ENCODE results near the gene YWHAH. TPM values are rescaled to one million over a fixed set of nuclear protein-coding genes. Genes with fewer than 3 reads are reported as not detected.

The YWHAH gene
- total and polyA plus RNA-seq, 9 donors = 69.5 to 120 (median 91.4) TPM

GRCh38 chr22:31933406-31933805 is 10.9 kb upstream of the YWHAH start:
- DNase-seq = no peak
- Histone ChIP-seq H3K4me1 (ENCODE audit: control insufficient read depth, insufficient read depth, low read length) (peaks cover 38% of the 10 kb centered on the region), H3K36me3 (ENCODE audit: control insufficient read depth, insufficient read depth, low read length) (no peaks in the 10 kb centered on the region), H3K27ac (ENCODE audit: low read length) (no peak overlapping the region), H3K9me3 (replicated peaks; ENCODE audit: control insufficient read depth, low read depth, low read length) (no peaks in the 10 kb centered on the region), H3K4me3 (ENCODE audit: low read length) (no peak overlapping the region), H3K27me3 (ENCODE audit: control insufficient read depth, insufficient read depth, low read length) (no peaks in the 10 kb centered on the region)
- WGBS (ENCODE audit: insufficient coverage) = 96% methylated on average over 3 of the region's 6 CpGs

- Histone ChIP-seq H3K9me3 (replicated peaks; ENCODE audit: control insufficient read depth, low read depth, low read length) (no peaks in the 10 kb centered on the region), H3K27me3 (ENCODE audit: control insufficient read depth, insufficient read depth, low read length) (no peaks in the 10 kb centered on the region), H3K36me3 (ENCODE audit: control insufficient read depth, insufficient read depth, low read length) (no peaks in the 10 kb centered on the region), H3K4me1 (ENCODE audit: control insufficient read depth, insufficient read depth, low read length) (peaks cover 34% of the 10 kb centered on the region), H3K4me3 (ENCODE audit: low read length) (no peak overlapping the region), H3K27ac (ENCODE audit: low read length) (no peak overlapping the region)
- WGBS (ENCODE audit: insufficient coverage) = 70% methylated on average over 16 of the region's 17 CpGs
- DNase-seq = no peak
Observed at GRCh38 chr22:31933816-31934482, 10.4 kb upstream of the YWHAH start.

GRCh38 chr22:31935961-31936635 is 8.2 kb upstream of the YWHAH start:
- no peaks in the 10 kb centered on the region for H3K27me3 ChIP-seq (ENCODE audit: control insufficient read depth, insufficient read depth, low read length)
- H3K27ac ChIP-seq (ENCODE audit: low read length) = no peak overlapping the region
- no peaks in the 10 kb centered on the region for H3K9me3 ChIP-seq (replicated peaks; ENCODE audit: control insufficient read depth, low read depth, low read length)
- WGBS (ENCODE audit: insufficient coverage) = 33% methylated on average over 1 of the region's 4 CpGs
- H3K36me3 ChIP-seq (ENCODE audit: control insufficient read depth, insufficient read depth, low read length) = no peaks in the 10 kb centered on the region
- peaks cover 25% of the 10 kb centered on the region for H3K4me1 ChIP-seq (ENCODE audit: control insufficient read depth, insufficient read depth, low read length)
- no peak overlapping the region for H3K4me3 ChIP-seq (ENCODE audit: low read length)
- DNase-seq = no peak

- WGBS (ENCODE audit: insufficient coverage) = 80% methylated on average over 1 of the region's 3 CpGs
- peaks cover 15% of the 10 kb centered on the region for H3K4me1 ChIP-seq (ENCODE audit: control insufficient read depth, insufficient read depth, low read length)
Observed at GRCh38 chr22:31937341-31937740, 7.0 kb upstream of the YWHAH start.

GRCh38 chr22:31938296-31938695 is 6.0 kb upstream of the YWHAH start:
- Histone ChIP-seq H3K36me3 (ENCODE audit: control insufficient read depth, insufficient read depth, low read length) (no peaks in the 10 kb centered on the region), H3K4me1 (ENCODE audit: control insufficient read depth, insufficient read depth, low read length) (peaks cover 8% of the 10 kb centered on the region), H3K9me3 (replicated peaks; ENCODE audit: control insufficient read depth, low read depth, low read length) (no peaks in the 10 kb centered on the region), H3K27me3 (ENCODE audit: control insufficient read depth, insufficient read depth, low read length) (no peaks in the 10 kb centered on the region), H3K27ac (ENCODE audit: low read length) (no peak overlapping the region), H3K4me3 (ENCODE audit: low read length) (no peak overlapping the region)
- DNase-seq = no peak
- WGBS (ENCODE audit: insufficient coverage) = 60% methylated on average over 4 of the region's 8 CpGs

More at GRCh38 chr22:31937341-31937740, 7.0 kb upstream of the YWHAH start:
- DNase-seq = no peak
- Histone ChIP-seq H3K27ac (ENCODE audit: low read length) (no peak overlapping the region), H3K9me3 (replicated peaks; ENCODE audit: control insufficient read depth, low read depth, low read length) (no peaks in the 10 kb centered on the region), H3K27me3 (ENCODE audit: control insufficient read depth, insufficient read depth, low read length) (no peaks in the 10 kb centered on the region), H3K36me3 (ENCODE audit: control insufficient read depth, insufficient read depth, low read length) (no peaks in the 10 kb centered on the region), H3K4me3 (ENCODE audit: low read length) (no peak overlapping the region)

GRCh38 chr22:31940506-31940905 is 3.8 kb upstream of the YWHAH start:
- no peaks in the 10 kb centered on the region for H3K27me3 ChIP-seq (ENCODE audit: control insufficient read depth, insufficient read depth, low read length)
- no peak overlapping the region for H3K27ac ChIP-seq (ENCODE audit: low read length)
- no peak for DNase-seq
- no peaks in the 10 kb centered on the region for H3K36me3 ChIP-seq (ENCODE audit: control insufficient read depth, insufficient read depth, low read length)
- H3K4me3 ChIP-seq (ENCODE audit: low read length) = no peak overlapping the region
- 78% methylated on average over 8 of the region's 9 CpGs for WGBS (ENCODE audit: insufficient coverage)
- H3K4me1 ChIP-seq (ENCODE audit: control insufficient read depth, insufficient read depth, low read length) = peaks cover 17% of the 10 kb centered on the region
- H3K9me3 ChIP-seq (replicated peaks; ENCODE audit: control insufficient read depth, low read depth, low read length) = no peaks in the 10 kb centered on the region

- Histone ChIP-seq H3K4me3 (ENCODE audit: low read length) (no peak overlapping the region), H3K9me3 (replicated peaks; ENCODE audit: control insufficient read depth, low read depth, low read length) (no peaks in the 10 kb centered on the region), H3K27me3 (ENCODE audit: control insufficient read depth, insufficient read depth, low read length) (no peaks in the 10 kb centered on the region), H3K4me1 (ENCODE audit: control insufficient read depth, insufficient read depth, low read length) (peaks cover 25% of the 10 kb centered on the region), H3K36me3 (ENCODE audit: control insufficient read depth, insufficient read depth, low read length) (no peaks in the 10 kb centered on the region), H3K27ac (ENCODE audit: low read length) (no peak overlapping the region)
- no peak for DNase-seq
- 91% methylated on average over 4 of the region's 5 CpGs for WGBS (ENCODE audit: insufficient coverage)
Observed at GRCh38 chr22:31942091-31942490, 2.2 kb upstream of the YWHAH start.

GRCh38 chr22:31943206-31943977 is 943 bp upstream of the YWHAH start:
- peak; percentile 20 for DNase-seq
- WGBS (ENCODE audit: insufficient coverage) = 24% methylated on average over 8 of the region's 15 CpGs
- H3K4me1 ChIP-seq (ENCODE audit: control insufficient read depth, insufficient read depth, low read length) = peaks cover 23% of the 10 kb centered on the region
- peaks cover 5% of the 10 kb centered on the region for H3K36me3 ChIP-seq (ENCODE audit: control insufficient read depth, insufficient read depth, low read length)
- peak overlapping the region; percentile 57 for H3K4me3 ChIP-seq (ENCODE audit: low read length)
- peak overlapping the region; percentile 95 for H3K27ac ChIP-seq (ENCODE audit: low read length)
- no peaks in the 10 kb centered on the region for H3K9me3 ChIP-seq (replicated peaks; ENCODE audit: control insufficient read depth, low read depth, low read length)
- H3K27me3 ChIP-seq (ENCODE audit: control insufficient read depth, insufficient read depth, low read length) = no peaks in the 10 kb centered on the region

- Histone ChIP-seq H3K4me1 (ENCODE audit: control insufficient read depth, insufficient read depth, low read length) (peaks cover 22% of the 10 kb centered on the region), H3K4me3 (ENCODE audit: low read length) (peak overlapping the region; percentile 89), H3K9me3 (replicated peaks; ENCODE audit: control insufficient read depth, low read depth, low read length) (no peaks in the 10 kb centered on the region), H3K27me3 (ENCODE audit: control insufficient read depth, insufficient read depth, low read length) (no peaks in the 10 kb centered on the region), H3K36me3 (ENCODE audit: control insufficient read depth, insufficient read depth, low read length) (peaks cover 9% of the 10 kb centered on the region), H3K27ac (ENCODE audit: low read length) (peak overlapping the region; percentile 88)
- under 1% methylated on average over 69 of the region's 76 CpGs for WGBS (ENCODE audit: insufficient coverage)
- peak; percentile 72 for DNase-seq
Observed at GRCh38 chr22:31944700-31945442, 536 bp downstream of the YWHAH start.
